Epidermal melanocyte (primary cell): Measurements from ENCODE around the gene SYCN.
"Not testable (repeated sequence)": the region's sequence is repeated elsewhere in the genome, so short reads cannot be mapped to it uniquely, and the experiment has no call there.

Experiments used
- DNase-seq: peaks from one replicate; pipeline ENCODE4 v3.0.0; 2011; ENCODE audit warnings: low spot score; ENCODE audit not compliant: insufficient read length

SYCN gene

GRCh38 chr19:39224910-39225309 lies 20.8 kb upstream of the SYCN start:
- DNase-seq = no peak

- DNase-seq = no peak
Measured at GRCh38 chr19:39223703-39224279, 19.7 kb upstream of the SYCN start.

- DNase-seq = not testable (repeated sequence)
Measured at GRCh38 chr19:39219108-39219507, 15.0 kb upstream of the SYCN start.

- no peak for DNase-seq
Measured at GRCh38 chr19:39218230-39219007, 14.4 kb upstream of the SYCN start.

- no peak for DNase-seq
Measured at GRCh38 chr19:39217094-39217493, 13.0 kb upstream of the SYCN start.

- DNase-seq = not testable (repeated sequence)
Measured at GRCh38 chr19:39215323-39215722, 11.3 kb upstream of the SYCN start.

GRCh38 chr19:39212375-39212742 lies 8.3 kb upstream of the SYCN start:
- no peak for DNase-seq

GRCh38 chr19:39211731-39212374 lies 7.8 kb upstream of the SYCN start:
- no peak for DNase-seq

GRCh38 chr19:39209196-39209595 lies 5.1 kb upstream of the SYCN start:
- no peak for DNase-seq

GRCh38 chr19:39208175-39208795 lies 4.2 kb upstream of the SYCN start:
- DNase-seq = no peak

- DNase-seq = no peak
Measured at GRCh38 chr19:39207293-39207836, 3.3 kb upstream of the SYCN start.

- DNase-seq = no peak
Measured at GRCh38 chr19:39206122-39206521, 2.1 kb upstream of the SYCN start.

- no peak for DNase-seq
Measured at GRCh38 chr19:39205449-39205764, 1.3 kb upstream of the SYCN start.

- no peak for DNase-seq
Measured at GRCh38 chr19:39202998-39203355, 1.1 kb downstream of the SYCN start.

- DNase-seq = no peak
Measured at GRCh38 chr19:39200803-39201115, 3.3 kb downstream of the SYCN start.

- no peak for DNase-seq
Measured at GRCh38 chr19:39200066-39200802, 3.8 kb downstream of the SYCN start.

- DNase-seq = peak; percentile 84
Measured at GRCh38 chr19:39199025-39199424, 5.0 kb downstream of the SYCN start.

GRCh38 chr19:39197808-39198207 lies 6.3 kb downstream of the SYCN start:
- no peak for DNase-seq

- no peak for DNase-seq
Measured at GRCh38 chr19:39196860-39197562, 7.1 kb downstream of the SYCN start, which contains the start of gene NCCRP1. TSS of gene NCCRP1 (plus strand) at chr19:39196964. CDS start at chr19:39196983, 19 bp downstream.

- DNase-seq = no peak
Measured at GRCh38 chr19:39196320-39196719, 7.7 kb downstream of the SYCN start.

- no peak for DNase-seq
Measured at GRCh38 chr19:39195755-39196154, 8.3 kb downstream of the SYCN start.
